Measurements from ENCODE around the gene TCF23. TPM values are rescaled to one million over a fixed set of nuclear protein-coding genes. Genes with fewer than 3 reads are reported as not detected.
"Not testable (repeated sequence)": the region's sequence is repeated elsewhere in the genome, so short reads cannot be mapped to it uniquely, and the experiment has no call there.

Gene TCF23
- total RNA-seq, 1 donor from 2014 or later: 0.05 TPM

DNA sequence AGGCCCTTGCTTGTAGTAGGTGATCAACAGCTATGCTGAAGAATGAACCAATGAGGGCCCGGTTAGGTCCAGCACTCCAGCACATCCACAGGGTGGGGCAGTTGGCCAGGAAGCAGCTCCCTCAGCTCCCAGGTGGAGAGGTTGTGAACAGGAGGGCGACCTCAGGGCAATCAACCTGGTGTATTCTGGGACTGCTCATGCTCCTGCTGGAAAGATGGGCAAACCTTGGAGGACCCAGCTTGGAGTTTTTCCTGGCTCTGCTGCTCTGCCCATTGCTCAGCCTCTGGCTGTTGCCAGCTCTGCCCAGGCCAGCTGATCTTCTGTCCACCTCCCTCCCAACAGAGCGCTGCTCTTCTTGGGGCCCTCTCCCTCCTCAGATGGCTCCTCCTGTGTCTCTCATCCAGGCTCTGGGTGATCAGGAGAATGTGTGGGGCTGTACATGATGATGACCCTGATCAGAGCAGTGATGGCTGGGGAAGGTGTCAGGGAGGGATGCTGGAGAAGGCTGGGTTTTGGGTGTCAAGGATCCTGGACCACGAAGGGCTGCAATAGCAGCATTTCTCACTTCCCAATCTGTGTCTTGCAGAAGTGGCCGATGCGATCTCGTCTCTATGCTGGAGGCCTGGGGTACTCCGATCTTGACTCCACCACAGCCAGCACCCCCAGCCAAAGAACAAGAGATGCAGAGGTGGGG is 3.4 kb downstream of the TCF23 start:
- intact Hi-C loops (cut with micrococcal nuclease): no loop called here

DNA sequence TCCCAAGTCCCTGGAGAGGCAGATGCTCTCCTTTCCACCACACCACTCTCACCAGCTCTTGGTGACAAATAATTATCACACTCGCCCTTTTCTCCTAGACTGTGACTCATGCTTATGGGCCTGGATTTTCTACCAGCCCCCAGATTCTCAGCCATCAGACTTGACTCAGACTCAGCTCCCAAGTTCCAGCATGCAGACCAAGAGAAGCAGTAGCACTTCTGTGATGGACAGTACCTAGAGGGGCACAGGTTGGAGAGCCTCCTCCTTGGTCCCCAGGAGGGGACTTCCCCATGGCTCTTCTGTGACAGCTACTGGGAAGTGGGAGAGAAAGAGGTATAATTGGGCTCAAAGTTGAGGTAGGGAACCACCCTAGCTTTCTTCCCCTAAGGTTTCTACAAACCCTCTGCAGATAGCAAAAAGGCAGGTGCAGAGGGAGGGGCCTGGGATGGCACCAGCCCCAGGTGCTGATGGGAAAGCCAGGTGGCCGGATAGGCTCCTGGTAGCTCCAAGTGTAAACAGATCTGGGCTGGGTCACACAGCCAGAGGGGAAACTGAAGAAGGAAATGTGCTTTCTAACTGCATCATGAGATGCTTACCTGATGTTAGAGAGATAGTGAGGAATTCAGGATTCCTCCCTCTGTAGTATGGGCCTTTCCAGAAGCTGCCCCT is 4.1 kb downstream of the TCF23 start:
- intact Hi-C loops (cut with micrococcal nuclease): no loop called here

DNA sequence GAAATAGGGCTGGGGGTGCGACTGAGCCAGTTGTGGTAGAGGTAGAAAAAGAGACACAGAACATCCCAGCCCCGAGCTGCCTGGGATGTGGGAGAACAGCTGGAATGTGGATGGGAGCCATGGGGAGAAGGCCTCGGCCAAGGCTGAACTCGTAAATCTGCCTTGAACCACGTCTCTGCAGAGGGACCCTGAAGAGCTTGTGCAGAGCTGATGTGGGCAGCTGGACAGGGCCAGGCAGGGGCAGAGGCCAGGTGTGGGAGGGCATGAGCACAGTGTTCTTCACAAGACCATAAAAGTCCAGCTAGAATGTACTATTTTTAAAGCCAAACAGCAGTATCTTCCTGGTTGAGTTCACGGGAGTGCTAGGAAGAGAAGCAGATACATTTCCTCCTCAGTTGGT is 5.7 kb downstream of the TCF23 start:
- intact Hi-C loops (cut with micrococcal nuclease): no loop called here

DNA sequence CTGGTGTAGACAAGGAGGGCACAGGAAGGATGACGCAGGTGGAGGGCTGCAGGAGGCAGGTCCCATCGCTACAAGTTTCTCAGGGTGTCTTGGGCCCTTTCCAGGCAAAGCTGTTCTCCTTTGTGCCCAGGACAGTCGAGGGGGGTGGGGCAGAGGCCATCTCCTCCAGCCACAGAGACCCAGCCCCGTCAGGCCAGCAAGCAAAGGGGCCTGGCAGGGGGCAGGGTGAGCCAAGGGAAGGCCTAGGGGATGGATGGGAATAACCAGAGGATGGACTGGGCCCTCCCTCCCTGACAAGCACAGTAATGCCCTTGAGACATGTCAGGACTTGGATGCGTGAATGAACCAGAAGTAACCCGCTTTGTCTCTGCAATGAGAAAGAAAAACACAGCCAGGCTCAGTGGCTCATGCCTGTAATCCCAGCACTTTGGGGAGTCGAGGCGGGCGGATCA is 6.3 kb downstream of the TCF23 start:
- intact Hi-C loops (cut with micrococcal nuclease): no loop called here

DNA sequence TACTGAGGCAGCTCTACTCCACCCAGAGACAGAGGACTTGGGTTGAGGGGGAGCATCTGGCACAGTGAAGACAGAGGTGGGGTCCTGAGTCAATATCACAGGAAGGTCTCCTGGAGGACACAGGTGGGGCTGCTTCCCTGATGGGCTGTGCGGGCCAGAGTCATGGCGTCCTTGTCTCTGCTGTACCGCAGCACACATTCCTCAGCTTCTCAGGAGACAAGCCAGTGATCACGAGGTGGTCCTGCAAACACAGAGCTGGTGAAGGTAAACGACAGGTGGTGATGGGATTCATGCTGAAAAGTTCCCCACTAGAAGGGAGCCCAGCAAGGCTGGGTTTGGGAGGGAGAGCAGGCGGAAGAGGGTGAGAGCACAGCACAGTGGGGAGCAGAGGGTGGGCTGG is 9.7 kb downstream of the TCF23 start:
- intact Hi-C loops (cut with micrococcal nuclease): no loop called here

DNA sequence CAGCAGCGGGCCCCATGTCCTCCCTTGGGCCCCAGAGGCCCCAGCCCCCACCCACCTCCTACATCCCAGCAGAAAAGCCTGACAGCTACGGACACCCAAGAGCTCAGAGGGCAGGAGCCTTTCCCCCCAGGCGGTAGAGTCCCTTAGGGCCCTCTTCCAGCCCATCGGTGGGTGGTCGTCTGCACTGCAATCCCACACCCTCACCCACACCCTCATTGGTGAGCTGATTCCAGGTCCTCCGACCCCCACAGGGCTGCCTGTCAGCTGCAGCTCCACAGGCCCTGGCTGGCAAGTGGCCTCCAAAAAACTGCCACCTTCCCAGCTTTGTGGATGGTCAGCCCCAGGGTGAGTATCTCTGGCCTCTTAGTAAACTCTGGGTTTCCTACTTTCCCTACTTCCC is 10.5 kb downstream of the TCF23 start:
- intact Hi-C loops (cut with micrococcal nuclease): no loop called here

DNA sequence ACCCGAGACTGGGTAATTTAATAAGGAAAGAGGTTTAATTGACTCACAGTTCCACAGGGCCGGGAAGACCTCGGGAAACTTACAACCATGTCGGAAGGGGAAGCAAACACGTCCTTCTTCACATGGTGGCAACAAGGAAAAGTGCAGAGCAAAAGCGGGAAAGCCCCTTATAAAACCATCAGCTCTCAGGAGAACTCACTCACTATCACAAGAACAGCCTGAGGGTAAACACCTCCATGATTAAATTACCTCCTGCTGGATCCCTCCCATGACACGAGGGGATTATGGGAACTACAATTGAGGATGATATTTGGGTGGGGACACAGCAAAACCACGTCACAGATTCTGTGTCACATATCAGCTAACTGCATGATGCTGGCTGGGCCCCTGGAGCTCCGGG is 11.4 kb downstream of the TCF23 start:
- intact Hi-C loops (cut with micrococcal nuclease): no loop called here

DNA sequence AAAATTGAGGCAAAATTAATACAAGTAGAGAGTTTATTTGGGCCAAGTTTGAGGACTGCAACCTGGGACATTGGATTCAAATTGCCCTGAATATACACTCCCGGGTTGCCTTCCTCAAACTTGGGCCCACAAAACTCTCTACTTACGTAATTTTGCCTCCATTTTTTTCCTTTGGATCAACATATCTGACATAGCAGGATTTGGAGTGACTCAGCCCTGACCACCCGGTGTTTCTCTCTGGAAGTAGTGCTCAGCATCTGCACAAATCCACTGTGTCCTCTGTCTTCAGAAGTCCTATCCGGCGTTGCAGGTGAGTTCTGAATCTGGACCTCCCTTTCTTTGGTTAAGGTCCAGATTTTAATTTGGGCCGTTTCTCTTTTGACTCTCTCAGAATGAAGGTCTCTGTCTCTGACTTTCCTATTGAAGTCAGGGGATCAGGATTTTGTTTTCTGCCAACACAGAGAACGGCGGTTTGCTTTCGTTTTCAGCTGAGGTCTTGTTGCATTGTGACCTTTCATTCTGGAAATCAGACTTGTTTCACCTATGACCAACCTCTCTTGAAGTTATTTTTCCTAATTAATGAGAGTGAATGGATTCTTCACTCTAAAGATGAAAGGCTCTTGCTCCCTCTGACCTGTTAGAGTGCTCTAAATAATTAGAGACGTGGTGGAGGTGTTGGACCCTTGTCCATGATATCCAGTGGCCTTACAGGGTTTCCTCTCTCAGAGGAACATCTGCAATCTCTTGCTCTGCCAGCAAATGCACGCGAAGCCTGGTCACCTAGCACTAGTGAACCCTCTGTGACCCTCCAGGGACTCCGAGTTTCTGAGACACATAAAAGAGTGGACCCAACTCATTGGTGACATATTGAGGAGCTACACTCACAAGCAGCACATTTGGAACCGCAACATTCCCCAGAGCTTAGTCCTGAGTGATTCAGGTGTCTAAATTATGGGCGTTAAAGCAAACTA is 13.6 kb downstream of the TCF23 start:
- intact Hi-C loops (cut with micrococcal nuclease): no loop called here

DNA sequence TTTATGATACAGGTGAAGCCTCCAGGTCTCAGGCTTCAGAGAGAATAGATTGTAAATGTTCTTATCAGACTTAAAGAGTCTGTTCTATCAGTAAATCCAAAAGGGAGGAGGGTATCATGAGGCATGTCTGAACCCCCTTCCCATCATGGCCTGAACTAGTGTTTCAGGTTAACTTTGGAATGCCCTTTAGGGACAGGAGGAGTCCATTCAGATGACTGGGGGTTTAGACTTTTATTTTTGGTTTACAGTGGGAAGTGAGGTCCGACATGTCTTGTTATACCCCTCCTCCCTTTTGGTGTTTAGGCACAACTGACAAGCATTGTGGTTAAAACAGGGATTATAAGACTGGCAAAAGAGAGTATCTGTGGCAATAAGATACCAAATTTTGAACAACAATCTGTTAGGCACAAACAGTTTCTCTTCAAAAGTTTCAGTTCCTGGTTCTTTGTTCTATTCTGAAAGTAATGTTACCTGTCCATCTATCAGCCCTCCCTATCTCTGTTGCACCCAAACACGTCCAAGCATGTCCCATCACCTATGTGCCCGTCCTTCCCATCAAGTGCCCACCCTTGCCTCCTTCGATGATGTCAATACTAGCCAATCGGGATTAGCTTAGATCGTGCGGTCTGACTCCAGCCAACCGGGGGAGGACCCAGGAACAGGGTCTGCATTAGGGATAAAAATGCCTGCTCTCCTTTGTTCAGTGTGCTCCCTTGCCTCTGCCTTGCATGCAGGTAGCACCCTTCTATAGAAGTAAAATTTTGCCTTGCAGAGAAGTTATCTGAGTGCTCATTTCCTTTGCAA is 16.4 kb downstream of the TCF23 start:
- intact Hi-C loops (cut with micrococcal nuclease): no loop called here

DNA sequence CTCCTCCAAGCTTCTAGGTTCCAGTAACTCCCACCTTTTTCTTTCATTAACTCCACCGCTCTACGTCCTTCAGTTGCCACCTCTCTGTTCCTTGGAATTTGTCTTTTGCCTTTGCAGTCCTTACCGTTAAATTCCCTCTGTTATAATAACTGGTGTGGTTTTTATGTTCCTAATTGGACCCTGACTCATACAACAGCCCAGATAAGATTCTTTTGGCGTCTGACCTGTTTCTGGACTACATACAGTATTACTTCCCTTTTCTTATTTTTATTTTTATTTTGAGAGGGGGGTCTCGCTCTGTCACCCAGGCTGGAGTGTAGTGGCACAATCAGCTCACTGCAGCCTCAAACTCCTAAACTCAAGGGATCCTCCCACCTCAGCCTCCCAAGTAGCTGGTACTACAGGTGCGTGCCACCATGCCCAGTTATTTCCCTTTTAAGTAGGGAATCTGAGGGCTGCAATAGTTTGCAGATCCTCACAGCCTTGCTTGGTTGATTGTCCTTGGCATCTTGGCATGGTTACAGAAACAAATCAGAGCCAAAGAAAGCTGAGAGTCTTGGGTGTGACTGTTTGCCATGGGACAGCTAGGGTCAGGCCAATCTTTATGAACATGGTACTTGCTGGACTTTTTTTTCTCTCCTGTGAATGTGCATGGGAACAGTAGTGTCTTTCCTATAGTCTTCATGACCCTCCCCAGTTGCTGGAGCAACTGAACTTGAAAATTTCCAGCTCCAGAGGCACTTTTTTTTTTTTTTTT is 22.0 kb downstream of the TCF23 start:
- intact Hi-C loops (cut with micrococcal nuclease): loop anchor here (1.0 to 5.0 kb wide), 2 partner anchors 109 to 208 kb away; no protein-coding TSS in a partner anchor

DNA sequence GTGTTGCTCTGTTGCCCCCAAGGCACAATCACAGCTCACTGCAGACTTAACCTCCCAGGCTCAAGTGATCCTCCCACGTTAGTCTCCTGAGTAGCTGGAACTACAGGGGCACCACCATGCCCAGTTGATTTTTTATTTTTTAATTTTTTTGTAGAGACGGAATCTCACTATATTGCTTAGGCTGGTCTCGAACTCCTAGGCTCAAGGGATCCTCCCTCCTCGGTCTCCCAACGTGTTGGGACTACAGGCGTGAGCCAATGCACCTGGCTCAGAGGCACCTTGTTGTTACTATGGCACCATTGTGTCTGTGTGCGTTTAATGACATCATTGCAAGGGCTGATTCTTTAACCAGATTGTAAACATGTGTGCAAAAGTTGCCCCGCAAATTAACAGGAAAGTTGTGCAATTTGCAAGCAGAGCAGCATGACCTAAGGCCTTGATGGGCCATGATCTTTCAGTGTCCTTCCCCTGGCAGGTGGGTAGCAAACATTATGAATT is 22.6 kb downstream of the TCF23 start:
- intact Hi-C loops (cut with micrococcal nuclease): loop anchor here (5.0 kb wide), 1 partner anchor 209 kb away; no protein-coding TSS in a partner anchor

DNA sequence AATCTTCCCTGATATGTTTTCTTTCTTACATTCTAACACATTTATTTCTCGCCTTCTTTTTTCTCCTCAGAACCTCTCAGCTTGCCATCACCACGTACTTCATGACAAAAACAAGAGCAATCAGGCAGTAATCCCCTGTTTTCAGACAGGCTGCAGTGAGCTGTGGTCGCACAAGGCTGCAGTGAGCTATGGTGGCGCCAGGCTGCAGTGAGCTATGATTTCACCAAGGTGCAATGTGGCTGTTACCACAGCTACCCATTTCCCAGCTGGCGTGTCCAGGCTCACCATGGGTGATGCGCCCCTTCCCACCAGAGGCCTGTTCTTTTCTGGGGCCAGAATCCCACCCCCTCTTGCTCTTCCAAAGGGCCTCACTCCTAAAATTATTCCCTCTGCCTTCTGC is 25.8 kb downstream of the TCF23 start:
- intact Hi-C loops (cut with micrococcal nuclease): loop anchor here (5.0 kb wide), 1 partner anchor 212 kb away; no protein-coding TSS in a partner anchor

DNA sequence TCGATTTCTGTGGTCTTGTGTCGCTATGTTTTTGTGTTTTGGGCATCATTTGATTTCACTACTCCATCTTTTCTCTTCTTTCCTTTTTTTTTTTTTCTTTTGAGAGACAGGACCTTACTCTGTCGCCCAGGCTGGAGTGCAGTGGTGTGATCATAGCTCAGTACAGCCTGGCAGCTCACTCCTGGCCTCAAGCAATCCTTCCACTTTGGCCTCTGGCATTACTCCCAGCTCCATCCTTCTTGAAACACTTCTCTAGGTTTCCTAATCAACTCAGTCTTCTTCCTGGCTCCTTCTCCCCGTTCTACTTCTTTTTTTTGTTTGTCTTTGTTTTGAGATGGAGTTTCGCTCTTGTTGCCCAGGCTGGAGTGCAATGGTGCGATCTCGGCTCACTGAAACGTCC is 26.5 kb downstream of the TCF23 start:
- intact Hi-C loops (cut with micrococcal nuclease): no loop called here

DNA sequence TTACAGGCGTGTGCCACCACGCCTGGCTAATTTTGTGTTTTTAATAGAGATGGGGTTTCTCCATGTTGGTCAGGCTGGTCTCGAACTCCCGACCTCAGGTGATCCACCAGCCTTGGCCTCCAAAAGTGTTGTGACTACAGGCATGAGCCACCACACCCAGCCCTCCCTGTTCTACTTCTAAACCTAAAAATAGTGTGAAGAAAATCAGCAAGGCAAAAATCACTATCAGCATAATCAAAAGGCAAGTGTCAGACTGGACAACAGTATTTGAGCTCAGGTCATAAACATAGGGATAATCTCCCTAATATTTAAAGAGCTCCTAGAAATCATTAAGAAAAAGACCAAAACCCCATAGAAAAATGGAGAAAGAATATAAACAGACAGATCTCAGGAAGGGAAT is 27.0 kb downstream of the TCF23 start:
- intact Hi-C loops (cut with micrococcal nuclease): not testable (repeated sequence)

DNA sequence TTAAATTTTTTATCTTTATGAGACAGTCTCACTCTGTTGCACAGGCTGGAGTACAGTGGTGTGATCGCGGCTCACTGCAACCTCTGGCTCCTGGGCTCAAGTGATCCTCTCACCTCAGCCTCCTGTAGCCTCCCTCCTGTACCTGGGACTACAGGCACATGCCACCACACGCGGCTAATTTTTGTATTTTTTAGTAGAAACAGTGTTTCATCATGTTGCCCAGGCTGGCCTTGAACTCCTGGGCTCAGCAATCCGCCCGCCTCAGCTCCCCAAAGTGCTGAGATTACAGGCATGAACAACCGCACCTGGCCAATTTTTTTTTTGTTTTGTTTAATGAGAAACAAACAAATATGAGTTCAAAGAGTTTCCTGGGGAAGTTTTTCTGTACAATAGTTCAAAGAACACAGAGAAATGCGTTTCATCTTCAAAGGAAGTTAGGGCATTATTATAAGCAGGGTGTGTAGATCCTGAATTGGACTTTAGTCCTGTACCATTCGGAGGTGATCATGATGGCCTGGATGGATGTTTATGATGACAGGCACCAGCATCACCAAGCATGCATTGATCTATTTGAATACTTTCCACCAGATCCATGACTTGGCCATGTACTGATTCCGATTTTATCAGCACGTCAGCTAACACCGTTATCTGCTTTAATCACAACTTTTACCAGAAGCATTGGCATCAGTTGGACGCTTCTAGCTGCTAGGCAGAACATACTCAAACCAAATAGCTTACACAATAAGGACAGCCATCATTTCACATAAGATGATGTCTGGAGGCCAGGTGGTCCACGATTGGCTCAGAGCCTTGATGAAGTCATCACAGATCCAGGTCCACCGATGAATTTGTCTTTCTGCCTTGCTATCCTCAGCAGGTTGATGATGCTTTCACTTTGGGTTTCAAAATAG is 28.9 kb downstream of the TCF23 start:
- intact Hi-C loops (cut with micrococcal nuclease): no loop called here

DNA sequence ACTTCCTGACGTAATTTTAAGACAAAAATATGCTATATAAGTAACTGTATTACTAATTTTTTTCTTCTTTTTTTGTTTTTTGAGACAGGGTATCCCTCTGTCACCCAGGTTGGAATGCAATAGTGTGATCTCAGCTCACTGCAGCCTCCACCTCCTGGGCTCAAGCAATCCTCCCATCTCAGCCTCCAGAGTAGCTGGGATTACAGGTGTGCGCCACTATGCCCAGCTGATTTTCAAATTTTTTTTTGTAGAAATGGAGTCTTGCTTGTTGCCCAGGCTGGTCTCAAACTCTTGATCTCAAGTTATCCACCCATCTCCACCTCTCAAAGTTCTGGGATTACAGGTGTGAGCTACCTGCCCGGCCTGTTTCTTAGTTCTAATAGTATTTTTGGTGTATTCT is 29.7 kb downstream of the TCF23 start:
- intact Hi-C loops (cut with micrococcal nuclease): no loop called here

DNA sequence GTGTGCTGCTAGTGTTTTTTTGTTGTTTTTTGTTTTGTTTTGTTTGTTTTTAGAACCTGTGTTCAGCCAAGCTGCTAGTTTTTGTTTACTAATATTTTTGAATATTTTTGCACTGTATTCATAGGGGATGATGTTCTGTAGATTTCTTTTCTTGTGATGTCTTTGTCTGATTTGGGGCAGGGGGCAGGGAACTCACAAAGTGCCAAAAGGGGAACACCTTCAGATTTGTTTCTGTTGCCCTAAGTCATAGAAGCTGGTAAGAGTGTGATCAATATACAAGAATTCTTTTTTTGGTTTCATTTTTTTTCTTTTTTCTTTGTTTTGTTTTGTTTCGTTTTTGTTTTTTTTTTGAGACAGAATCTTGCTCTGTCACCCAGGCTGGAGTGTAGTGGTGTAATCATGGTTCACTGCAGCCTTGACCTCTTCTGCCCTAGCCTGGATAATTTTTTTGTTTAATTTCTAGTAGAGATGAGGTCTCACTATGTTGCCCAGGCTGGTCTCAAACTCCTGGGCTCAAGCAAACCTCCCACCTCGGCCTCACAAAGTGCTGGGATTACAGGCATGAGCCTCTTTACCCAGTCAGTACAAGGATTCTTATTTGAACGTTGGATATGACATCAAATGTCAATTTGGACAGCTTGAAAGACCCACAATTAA is 30.7 kb downstream of the TCF23 start:
- intact Hi-C loops (cut with micrococcal nuclease): no loop called here

DNA sequence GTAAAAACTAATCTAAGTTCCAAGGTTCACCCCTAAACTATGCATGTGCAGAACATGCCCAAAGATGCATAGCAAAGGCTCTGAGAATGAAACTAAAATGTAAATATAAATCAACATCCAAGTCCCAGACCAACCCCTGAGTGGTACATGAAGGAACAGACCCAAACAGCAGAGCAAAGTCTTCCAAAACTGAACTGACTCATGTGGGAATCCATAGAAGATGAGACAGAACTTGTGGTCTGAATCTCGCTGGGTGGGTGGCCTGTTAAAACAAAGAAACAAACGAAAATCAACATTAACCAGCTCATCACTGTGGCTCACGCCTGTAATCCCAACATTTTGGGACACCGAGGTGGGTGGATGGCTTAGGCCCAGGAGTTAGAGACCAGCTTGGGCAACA is 33.5 kb downstream of the TCF23 start:
- intact Hi-C loops (cut with micrococcal nuclease): no loop called here

All from T-helper 1 cell treated with Interleukin-12 subunit alpha and Interleukin-12 subunit beta and Interleukin-4 antibody, amounts not matched to agents 30 ng/mL and 1 ng/mL, for 36 hours (primary cell).